ENCODE data around the gene RPUSD4.

RPUSD4 gene

DNA sequence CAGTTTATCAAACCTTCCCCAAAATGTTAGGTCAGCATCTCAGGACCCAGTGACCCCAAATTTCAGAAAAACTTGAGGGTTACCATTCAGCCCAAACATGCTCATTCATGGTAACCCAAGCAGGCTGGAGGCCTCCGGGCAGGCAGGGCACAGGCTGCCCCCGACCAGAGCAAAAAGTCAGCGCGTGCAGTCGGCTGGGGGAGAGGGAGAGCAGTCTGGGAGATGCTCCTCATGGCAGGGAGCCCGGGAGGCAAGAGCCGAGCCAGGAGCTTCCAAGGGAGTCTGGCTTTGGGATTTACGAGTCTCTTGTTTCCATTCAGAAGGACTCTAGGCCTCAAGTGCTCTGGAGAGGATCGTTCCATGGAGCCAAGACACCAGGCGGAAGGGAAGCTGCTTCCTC, 45.7 kb downstream of the RPUSD4 start:
- H3K27ac ChIP-seq (ENCODE audit: low read depth, low read length) = no peak overlapping the region
- no peak for TF ChIP-seq EZH2phosphoT487 (IDR thresholded peaks at IDR 0.05; ENCODE audit: borderline replicate concordance, low read length)
- TF ChIP-seq, protein P1, sequence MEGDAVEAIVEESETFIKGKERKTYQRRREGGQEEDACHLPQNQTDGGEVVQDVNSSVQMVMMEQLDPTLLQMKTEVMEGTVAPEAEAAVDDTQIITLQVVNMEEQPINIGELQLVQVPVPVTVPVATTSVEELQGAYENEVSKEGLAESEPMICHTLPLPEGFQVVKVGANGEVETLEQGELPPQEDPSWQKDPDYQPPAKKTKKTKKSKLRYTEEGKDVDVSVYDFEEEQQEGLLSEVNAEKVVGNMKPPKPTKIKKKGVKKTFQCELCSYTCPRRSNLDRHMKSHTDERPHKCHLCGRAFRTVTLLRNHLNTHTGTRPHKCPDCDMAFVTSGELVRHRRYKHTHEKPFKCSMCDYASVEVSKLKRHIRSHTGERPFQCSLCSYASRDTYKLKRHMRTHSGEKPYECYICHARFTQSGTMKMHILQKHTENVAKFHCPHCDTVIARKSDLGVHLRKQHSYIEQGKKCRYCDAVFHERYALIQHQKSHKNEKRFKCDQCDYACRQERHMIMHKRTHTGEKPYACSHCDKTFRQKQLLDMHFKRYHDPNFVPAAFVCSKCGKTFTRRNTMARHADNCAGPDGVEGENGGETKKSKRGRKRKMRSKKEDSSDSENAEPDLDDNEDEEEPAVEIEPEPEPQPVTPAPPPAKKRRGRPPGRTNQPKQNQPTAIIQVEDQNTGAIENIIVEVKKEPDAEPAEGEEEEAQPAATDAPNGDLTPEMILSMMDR (IDR thresholded peaks at IDR 0.05; ENCODE audit: low read depth, low read length, poor library complexity, severe bottlenecking) = no peak
- no peaks in the 10 kb centered on the region for H3K9me2 ChIP-seq (replicated peaks; ENCODE audit: control insufficient read depth, low read length)
- H3K36me3 ChIP-seq (ENCODE audit: control insufficient read depth, low read length) = no peaks in the 10 kb centered on the region
- H3K4me2 ChIP-seq (ENCODE audit: low read length) = no peak overlapping the region
- H3K4me3 ChIP-seq (ENCODE audit: low read length) = no peak overlapping the region
- H3K4me1 ChIP-seq (ENCODE audit: control insufficient read depth, low read length) = peaks cover 9% of the 10 kb centered on the region
- H3F3A ChIP-seq (ENCODE audit: control insufficient read depth, insufficient read depth) = no peaks in the 10 kb centered on the region
- peaks cover 48% of the 10 kb centered on the region for H3K27me3 ChIP-seq (ENCODE audit: control insufficient read depth, low read length)
- no peaks in the 10 kb centered on the region for H3K79me2 ChIP-seq (ENCODE audit: control insufficient read depth, low read length)
- H3K9me3 ChIP-seq (ENCODE audit: control insufficient read depth, insufficient read depth, low read length) = no peaks in the 10 kb centered on the region
- H4K20me1 ChIP-seq (ENCODE audit: control insufficient read depth, insufficient read depth, low read depth, low read length) = no peaks in the 10 kb centered on the region; the same call in 1 of the 2 replicates

DNA sequence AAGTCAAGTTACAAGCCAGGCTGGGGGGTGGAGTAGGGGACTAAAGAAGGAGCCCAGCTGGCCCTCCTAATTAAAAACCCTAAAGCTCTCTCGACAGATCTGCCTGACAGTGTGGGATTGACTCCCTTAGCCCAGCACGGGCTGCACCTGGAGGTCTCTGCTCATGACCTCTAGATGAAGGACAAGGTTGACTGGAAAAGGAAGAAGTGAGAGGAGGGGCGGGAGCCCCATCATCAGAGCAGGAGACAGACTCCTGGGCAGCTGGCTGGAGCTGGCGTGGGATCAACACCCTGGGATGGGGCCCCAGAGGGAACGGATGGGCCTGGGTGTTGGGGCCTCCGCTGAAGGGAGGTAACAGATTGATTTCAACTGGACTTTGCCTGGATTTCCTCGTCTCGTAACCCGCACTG, 46.1 kb downstream of the RPUSD4 start:
- Histone ChIP-seq H3K4me3 (ENCODE audit: low read length) (no peak overlapping the region), H3K36me3 (ENCODE audit: control insufficient read depth, low read length) (no peaks in the 10 kb centered on the region), H3K27ac (ENCODE audit: low read depth, low read length) (no peak overlapping the region), H3F3A (ENCODE audit: control insufficient read depth, insufficient read depth) (no peaks in the 10 kb centered on the region), H3K9me2 (replicated peaks; ENCODE audit: control insufficient read depth, low read length) (no peaks in the 10 kb centered on the region), H3K27me3 (ENCODE audit: control insufficient read depth, low read length) (peaks cover 48% of the 10 kb centered on the region), H3K9me3 (ENCODE audit: control insufficient read depth, insufficient read depth, low read length) (no peaks in the 10 kb centered on the region), H3K79me2 (ENCODE audit: control insufficient read depth, low read length) (no peaks in the 10 kb centered on the region), H4K20me1 (ENCODE audit: control insufficient read depth, insufficient read depth, low read depth, low read length) (no peaks in the 10 kb centered on the region; the same call in 1 of the 2 replicates), H3K4me1 (ENCODE audit: control insufficient read depth, low read length) (peaks cover 9% of the 10 kb centered on the region), H3K4me2 (ENCODE audit: low read length) (no peak overlapping the region)
- TF ChIP-seq EZH2phosphoT487 (IDR thresholded peaks at IDR 0.05; ENCODE audit: borderline replicate concordance, low read length) = no peak
- TF ChIP-seq, protein P1 (IDR thresholded peaks at IDR 0.05; ENCODE audit: low read depth, low read length, poor library complexity, severe bottlenecking) = no peak

DNA sequence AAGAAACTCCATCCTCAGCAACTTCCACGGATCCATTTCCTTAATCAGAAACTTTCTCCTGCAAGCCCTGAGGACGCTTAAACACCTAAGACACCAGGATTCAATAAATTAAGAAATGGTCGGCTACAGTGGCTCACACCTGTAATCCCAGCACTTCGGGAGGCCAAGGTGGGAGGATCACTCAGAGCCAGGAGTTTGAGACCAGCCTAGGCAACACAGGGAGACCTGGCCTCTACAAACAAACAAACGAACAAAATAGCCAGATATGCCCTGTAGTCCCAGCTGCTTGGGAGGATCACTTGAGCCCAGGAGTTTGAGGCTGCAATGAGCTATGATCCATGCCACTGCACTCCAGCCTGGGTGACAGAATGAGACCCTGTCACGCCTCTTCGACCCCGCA, 46.7 kb downstream of the RPUSD4 start:
- Histone ChIP-seq H4K20me1 (ENCODE audit: control insufficient read depth, insufficient read depth, low read depth, low read length) (no peaks in the 10 kb centered on the region; the same call in 1 of the 2 replicates), H3K4me3 (ENCODE audit: low read length) (no peak overlapping the region), H3K79me2 (ENCODE audit: control insufficient read depth, low read length) (no peaks in the 10 kb centered on the region), H3K27ac (ENCODE audit: low read depth, low read length) (no peak overlapping the region), H3F3A (ENCODE audit: control insufficient read depth, insufficient read depth) (no peaks in the 10 kb centered on the region), H3K36me3 (ENCODE audit: control insufficient read depth, low read length) (no peaks in the 10 kb centered on the region), H3K27me3 (ENCODE audit: control insufficient read depth, low read length) (peaks cover 47% of the 10 kb centered on the region), H3K9me2 (replicated peaks; ENCODE audit: control insufficient read depth, low read length) (no peaks in the 10 kb centered on the region), H3K9me3 (ENCODE audit: control insufficient read depth, insufficient read depth, low read length) (no peaks in the 10 kb centered on the region), H3K4me1 (ENCODE audit: control insufficient read depth, low read length) (peaks cover 9% of the 10 kb centered on the region), H3K4me2 (ENCODE audit: low read length) (no peak overlapping the region)
- TF ChIP-seq, protein P1 (IDR thresholded peaks at IDR 0.05; ENCODE audit: low read depth, low read length, poor library complexity, severe bottlenecking) = no peak
- TF ChIP-seq EZH2phosphoT487 (IDR thresholded peaks at IDR 0.05; ENCODE audit: borderline replicate concordance, low read length) = no peak

Data from DOHH2 (cell line).